ENCODE data around the gene ZGRF1. TPM values are rescaled to one million over a fixed set of nuclear protein-coding genes. Genes with fewer than 3 reads are reported as not detected.

Gene ZGRF1
- total RNA-seq, 4 donors from 2014 or later = 4.4 to 7.7 (median 6.6) TPM

DNA sequence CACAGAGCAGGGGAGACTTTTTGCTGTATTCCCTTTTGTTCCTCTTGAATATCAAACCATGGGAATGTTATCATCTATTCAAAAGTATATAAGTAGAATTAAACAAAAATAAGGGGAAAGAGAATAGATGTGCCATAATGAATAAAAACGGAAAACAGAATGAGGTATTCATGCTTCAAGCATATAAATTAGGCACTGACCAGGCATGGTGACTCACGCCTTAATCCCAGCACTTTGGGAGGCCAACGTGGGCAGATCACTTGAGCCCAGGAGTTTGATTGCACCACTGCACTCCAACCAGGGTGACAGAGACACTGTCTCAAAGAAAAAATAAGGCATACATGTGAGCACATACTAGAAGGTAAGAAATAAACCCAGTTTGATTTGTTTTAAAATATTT is 104.4 kb downstream of the ZGRF1 start:
- TF ChIP-seq, protein P1, sequence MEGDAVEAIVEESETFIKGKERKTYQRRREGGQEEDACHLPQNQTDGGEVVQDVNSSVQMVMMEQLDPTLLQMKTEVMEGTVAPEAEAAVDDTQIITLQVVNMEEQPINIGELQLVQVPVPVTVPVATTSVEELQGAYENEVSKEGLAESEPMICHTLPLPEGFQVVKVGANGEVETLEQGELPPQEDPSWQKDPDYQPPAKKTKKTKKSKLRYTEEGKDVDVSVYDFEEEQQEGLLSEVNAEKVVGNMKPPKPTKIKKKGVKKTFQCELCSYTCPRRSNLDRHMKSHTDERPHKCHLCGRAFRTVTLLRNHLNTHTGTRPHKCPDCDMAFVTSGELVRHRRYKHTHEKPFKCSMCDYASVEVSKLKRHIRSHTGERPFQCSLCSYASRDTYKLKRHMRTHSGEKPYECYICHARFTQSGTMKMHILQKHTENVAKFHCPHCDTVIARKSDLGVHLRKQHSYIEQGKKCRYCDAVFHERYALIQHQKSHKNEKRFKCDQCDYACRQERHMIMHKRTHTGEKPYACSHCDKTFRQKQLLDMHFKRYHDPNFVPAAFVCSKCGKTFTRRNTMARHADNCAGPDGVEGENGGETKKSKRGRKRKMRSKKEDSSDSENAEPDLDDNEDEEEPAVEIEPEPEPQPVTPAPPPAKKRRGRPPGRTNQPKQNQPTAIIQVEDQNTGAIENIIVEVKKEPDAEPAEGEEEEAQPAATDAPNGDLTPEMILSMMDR (IDR thresholded peaks at IDR 0.05; ENCODE audit: low read depth) = no peak

DNA sequence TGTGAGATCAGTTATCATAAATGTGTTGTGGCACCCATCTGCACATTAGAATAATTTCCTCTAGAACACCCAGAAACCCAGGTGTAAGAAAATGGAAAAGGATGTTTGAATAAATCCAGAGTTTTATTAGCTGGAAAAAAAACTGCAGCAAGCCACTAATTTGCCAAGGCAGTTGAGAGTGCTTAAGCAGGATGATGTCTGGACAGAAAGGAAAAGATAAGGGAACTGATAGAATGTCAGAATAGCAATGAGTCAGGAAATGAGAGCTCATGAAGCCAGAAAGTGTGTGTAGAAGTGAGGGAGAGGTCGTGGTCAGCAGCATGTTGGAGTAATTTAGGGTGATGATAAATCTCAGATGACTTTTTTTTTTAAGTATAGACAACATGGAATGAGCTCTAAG is 105.6 kb downstream of the ZGRF1 start:
- TF ChIP-seq, protein P1 (IDR thresholded peaks at IDR 0.05; ENCODE audit: low read depth) = no peak

DNA sequence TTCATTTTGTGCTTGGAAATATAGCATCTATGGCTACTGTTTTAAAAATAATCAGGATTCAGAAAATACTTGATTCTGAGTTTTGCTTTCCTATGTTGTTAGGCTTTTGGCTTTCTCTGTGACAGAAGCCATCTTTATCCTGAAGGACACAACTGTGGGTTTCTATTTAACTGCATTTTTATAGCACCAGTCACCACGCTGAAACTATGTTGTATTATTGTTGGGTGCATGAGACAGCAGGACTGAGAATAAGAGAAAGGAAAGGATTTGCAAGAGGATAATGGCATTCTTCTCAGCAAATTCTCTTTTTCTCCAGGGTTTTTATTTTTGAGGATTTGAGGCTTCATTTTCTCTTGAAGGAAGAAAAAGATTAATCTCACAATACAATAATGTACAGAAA is 110.6 kb downstream of the ZGRF1 start:
- TF ChIP-seq, protein P1 (IDR thresholded peaks at IDR 0.05; ENCODE audit: low read depth) = no peak

DNA sequence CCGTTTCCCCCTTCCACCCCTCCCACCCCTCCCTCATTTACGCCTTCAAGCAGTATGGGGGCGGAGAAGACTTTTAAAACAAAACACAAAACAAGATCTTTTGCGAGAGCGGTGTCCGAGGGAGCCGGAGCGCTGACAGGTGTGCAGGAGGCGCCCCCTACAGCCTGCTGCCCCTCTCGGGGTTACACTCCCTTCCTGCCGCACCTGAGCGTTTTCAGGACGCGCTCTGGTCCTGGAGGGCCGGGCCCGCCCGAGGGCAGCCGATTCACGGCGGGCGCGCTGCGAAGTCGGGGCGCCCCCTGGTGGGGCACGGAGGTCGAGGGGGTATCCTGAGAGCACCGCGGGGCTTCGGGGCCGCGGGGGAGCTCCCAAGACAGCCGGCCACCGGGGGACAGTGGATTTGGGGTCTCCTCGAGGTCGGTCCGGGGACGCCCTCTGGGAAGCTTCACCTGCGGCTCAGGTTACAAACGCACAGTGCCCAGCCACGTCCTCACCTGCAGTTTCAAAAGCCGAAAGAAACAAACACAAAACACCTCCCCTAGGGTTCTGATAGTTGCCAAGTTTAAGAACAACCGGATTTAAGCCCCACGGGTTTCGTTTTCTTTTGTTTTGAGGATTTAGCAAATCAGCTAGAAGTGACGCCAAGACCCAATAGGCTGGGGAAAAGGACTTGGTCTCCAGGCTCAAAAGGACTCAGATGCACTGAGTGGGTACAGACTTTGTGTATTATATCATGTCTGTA is 112.8 kb downstream of the ZGRF1 start:
- TF ChIP-seq, protein P1 (IDR thresholded peaks at IDR 0.05; ENCODE audit: low read depth) = no peak

DNA sequence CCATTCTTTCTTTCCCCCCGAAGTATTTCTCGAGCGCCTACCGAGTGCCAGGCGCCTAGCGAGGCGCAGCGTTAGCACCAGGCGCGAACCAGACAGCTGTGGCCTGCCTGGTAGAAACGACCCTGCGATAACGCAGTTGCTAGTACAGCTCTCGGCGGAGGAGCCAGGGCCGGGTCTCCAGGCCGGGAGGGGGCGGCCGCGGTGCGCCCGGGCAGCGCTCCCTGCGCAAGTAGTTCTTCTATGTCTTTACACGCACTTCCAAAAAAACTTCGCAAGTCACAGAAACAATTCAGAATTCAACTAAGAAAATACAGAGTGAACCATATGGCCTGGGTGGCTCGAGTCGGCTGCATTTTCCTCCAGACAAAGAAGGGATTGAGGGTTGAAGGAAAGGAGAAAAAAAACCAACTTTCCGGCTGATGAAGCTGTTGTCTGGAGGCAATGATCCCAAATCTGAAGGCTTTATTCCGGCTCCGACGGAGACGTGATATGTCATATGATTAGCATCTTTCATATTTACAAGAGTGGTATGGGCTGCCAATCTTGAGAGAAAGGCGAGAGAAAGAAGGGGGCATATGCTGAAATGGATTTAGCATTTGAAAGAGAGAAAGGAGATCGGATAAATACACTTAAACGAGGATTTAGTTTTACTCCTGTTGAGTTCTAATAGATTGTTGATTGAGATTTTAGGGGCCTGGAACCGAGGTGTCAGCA is 113.5 kb downstream of the ZGRF1 start:
- TF ChIP-seq, protein P1 (IDR thresholded peaks at IDR 0.05; ENCODE audit: low read depth) = no peak

DNA sequence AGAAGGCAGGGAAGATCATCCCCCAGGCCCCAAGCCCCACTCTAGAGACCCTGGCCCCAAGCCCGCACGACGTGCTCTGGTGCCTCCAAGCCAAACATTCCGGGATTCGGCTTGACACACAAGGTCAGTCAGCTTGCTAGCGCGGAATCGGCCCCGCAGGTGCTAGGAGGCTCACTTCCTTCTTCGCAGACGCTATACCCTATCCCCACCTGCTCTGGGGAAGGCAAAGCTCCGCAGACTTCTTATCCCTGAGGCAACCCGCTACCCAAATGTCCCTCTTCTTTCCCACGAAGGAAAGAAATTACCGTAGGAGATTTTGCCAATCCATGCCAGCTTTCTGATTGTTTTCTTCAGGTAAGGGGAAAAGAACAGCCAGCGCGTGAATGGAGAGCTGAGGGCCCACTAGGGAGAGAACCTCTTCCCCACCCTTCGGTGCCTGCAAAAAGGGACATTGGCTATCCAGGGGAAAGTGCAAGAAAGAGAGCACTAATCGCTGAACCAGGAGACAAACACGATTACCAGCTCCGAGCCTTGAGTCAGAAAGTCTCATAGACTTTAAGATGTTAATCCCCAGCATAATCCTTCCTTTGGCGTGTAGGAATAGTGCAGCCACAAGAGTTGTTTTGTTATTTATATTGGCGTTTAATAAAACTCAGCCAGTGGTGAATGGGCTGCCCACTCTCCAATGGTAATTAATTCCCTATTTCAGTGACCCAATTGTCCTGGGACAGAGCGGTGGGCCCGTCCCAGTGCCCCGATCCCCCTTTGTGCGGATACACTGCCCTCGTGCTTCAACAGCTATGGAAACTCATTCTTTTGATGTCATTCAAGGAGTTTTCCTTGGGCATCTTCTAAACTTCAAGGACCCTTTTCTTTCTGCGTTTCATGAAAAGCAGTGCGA is 115.3 kb downstream of the ZGRF1 start:
- TF ChIP-seq, protein P1 (IDR thresholded peaks at IDR 0.05; ENCODE audit: low read depth) = no peak

Measured in subcutaneous adipose tissue (tissue), 4 donors.